HEK293 (cell line): ENCODE results near the gene CDC14B.

Source experiments
- CTCF ChIA-PET: fragments of 350-600 bp; formaldehyde crosslinking; extraction: SDS; loops from one replicate; lab custom pipeline; 2021; ENCODE audit warnings: antibody characterized with exemption; lab: Yijun Ruan, JAX
- POLR2A ChIA-PET: fragments of 300-600 bp; formaldehyde crosslinking; extraction: SDS; loops from one replicate; lab custom pipeline; 2020; ENCODE audit warnings: antibody characterized with exemption, inconsistent platforms; lab: Yijun Ruan, JAX
- H3K27ac ChIP-seq: fragments of 200-500 bp; sonication (Bioruptor generic); 2 replicates; pipeline ENCODE4 v1.5.1; 2014; ENCODE audit warnings: low read depth, low read length, control low read depth, inconsistent platforms; ENCODE audit errors: extremely low read depth
- H3K36me3 ChIP-seq, 2 experiments: fragments of 200-500 bp in 1 of 2; sonication (Bioruptor generic) in 1 of 2; 1 replicate in 1 of 2; 2 replicates in 1 of 2; pipeline ENCODE4 v1.5.1; 2014 to 2017; ENCODE audit warnings: inconsistent platforms in 2 of 2, low read length in 2 of 2; ENCODE audit not compliant: control insufficient read depth in 2 of 2, insufficient read depth in 1 of 2
- H3K4me1 ChIP-seq: fragments of 200-500 bp; sonication (Bioruptor generic); 2 replicates; pipeline ENCODE4 v1.5.1; 2014; ENCODE audit warnings: mild to moderate bottlenecking, low read length, inconsistent platforms; ENCODE audit not compliant: control insufficient read depth, insufficient read depth
- H3K4me3 ChIP-seq: 2 replicates; pipeline ENCODE4 v1.5.1; 2011; ENCODE audit warnings: low read depth, mild to moderate bottlenecking, control low read depth, low read length, moderate library complexity
- H3K9me3 ChIP-seq: fragments of 200-500 bp; sonication (Bioruptor generic); 2 replicates; pipeline ENCODE4 v1.5.1; 2014; ENCODE audit warnings: low read depth, low read length, inconsistent platforms; ENCODE audit not compliant: control insufficient read depth, insufficient read depth
- HOXA7 ChIP-seq: sonication (generic); formaldehyde crosslinking; IDR thresholded peaks from 2 replicates; pipeline ENCODE4 v1.8.1; 2022; ENCODE audit warnings: missing genetic modification reagents, borderline replicate concordance
- KLF9 ChIP-seq: fragments of 450-650 bp; formaldehyde crosslinking; IDR thresholded peaks from 2 replicates; pipeline ENCODE4 v1.5.1; 2016; ENCODE audit warnings: missing biosample characterization, missing genetic modification characterization, low read depth
- OVOL3 ChIP-seq: fragments of 450-650 bp; formaldehyde crosslinking; IDR thresholded peaks from 2 replicates; pipeline ENCODE4 v1.5.1; 2016; ENCODE audit warnings: missing biosample characterization, missing genetic modification characterization
- SALL2 ChIP-seq: fragments of 450-650 bp; formaldehyde crosslinking; IDR thresholded peaks from 2 replicates; pipeline ENCODE4 v1.5.0; 2017; ENCODE audit warnings: missing biosample characterization, mild to moderate bottlenecking, missing genetic modification characterization, borderline replicate concordance
- ZFP37 ChIP-seq: fragments of 450-650 bp; formaldehyde crosslinking; IDR thresholded peaks from 2 replicates; pipeline ENCODE4 v1.5.1; 2016; ENCODE audit warnings: missing biosample characterization, missing genetic modification characterization
- ZNF146 ChIP-seq: fragments of 450-650 bp; formaldehyde crosslinking; IDR thresholded peaks from 2 replicates; pipeline ENCODE4 v1.5.1; 2016; ENCODE audit warnings: missing biosample characterization, missing genetic modification characterization
- ZNF169 ChIP-seq: fragments of 450-650 bp; formaldehyde crosslinking; IDR thresholded peaks from 2 replicates; pipeline ENCODE4 v1.5.1; 2016; ENCODE audit warnings: missing biosample characterization, missing genetic modification characterization
- ZNF211 ChIP-seq: fragments of 450-650 bp; formaldehyde crosslinking; IDR thresholded peaks from 2 replicates; pipeline ENCODE4 v1.5.1; 2016; ENCODE audit warnings: low read depth, missing biosample characterization, missing genetic modification characterization
- ZNF48 ChIP-seq: fragments of 450-650 bp; formaldehyde crosslinking; IDR thresholded peaks from 2 replicates; pipeline ENCODE4 v1.5.1; 2016; ENCODE audit warnings: missing biosample characterization, missing genetic modification characterization
- ZNF510 ChIP-seq: fragments of 450-650 bp; formaldehyde crosslinking; IDR thresholded peaks from 2 replicates; pipeline ENCODE4 v1.5.1; 2018; ENCODE audit warnings: mild to moderate bottlenecking, missing genetic modification characterization, missing biosample characterization; ENCODE audit not compliant: insufficient replicate concordance
- ZNF530 ChIP-seq: fragments of 450-650 bp; formaldehyde crosslinking; IDR thresholded peaks from 2 replicates; pipeline ENCODE4 v1.5.1; 2016; ENCODE audit warnings: low read depth, missing biosample characterization, missing genetic modification characterization
- ZNF561 ChIP-seq: fragments of 450-650 bp; IDR thresholded peaks from 2 replicates; pipeline ENCODE4 v1.5.1; 2018; ENCODE audit warnings: missing biosample characterization, missing genetic modification characterization, borderline replicate concordance
- ZNF791 ChIP-seq: fragments of 450-650 bp; formaldehyde crosslinking; IDR thresholded peaks from 2 replicates; pipeline ENCODE4 v1.5.1; 2016; ENCODE audit warnings: missing biosample characterization, missing genetic modification characterization
- TF ChIP-seq, protein P1 (sequence below): fragments of 450-650 bp; formaldehyde crosslinking; IDR thresholded peaks from 2 replicates; pipeline ENCODE4 v1.5.1; 2016; ENCODE audit warnings: missing biosample characterization, missing genetic modification characterization
- TF ChIP-seq, protein P2 (sequence below): fragments of 450-650 bp; formaldehyde crosslinking; IDR thresholded peaks from 2 replicates; pipeline ENCODE4 v1.5.1; 2016; ENCODE audit warnings: missing biosample characterization, missing genetic modification characterization, borderline replicate concordance
- TF ChIP-seq, protein P3 (sequence below): fragments of 450-650 bp; formaldehyde crosslinking; IDR thresholded peaks from 2 replicates; pipeline ENCODE4 v1.5.1; 2016; ENCODE audit warnings: missing biosample characterization, missing genetic modification characterization
- TF ChIP-seq, protein P4 (sequence below): fragments of 450-650 bp; formaldehyde crosslinking; IDR thresholded peaks from 2 replicates; pipeline ENCODE4 v1.5.1; 2016; ENCODE audit warnings: missing biosample characterization, missing genetic modification characterization

CDC14B gene

DNA sequence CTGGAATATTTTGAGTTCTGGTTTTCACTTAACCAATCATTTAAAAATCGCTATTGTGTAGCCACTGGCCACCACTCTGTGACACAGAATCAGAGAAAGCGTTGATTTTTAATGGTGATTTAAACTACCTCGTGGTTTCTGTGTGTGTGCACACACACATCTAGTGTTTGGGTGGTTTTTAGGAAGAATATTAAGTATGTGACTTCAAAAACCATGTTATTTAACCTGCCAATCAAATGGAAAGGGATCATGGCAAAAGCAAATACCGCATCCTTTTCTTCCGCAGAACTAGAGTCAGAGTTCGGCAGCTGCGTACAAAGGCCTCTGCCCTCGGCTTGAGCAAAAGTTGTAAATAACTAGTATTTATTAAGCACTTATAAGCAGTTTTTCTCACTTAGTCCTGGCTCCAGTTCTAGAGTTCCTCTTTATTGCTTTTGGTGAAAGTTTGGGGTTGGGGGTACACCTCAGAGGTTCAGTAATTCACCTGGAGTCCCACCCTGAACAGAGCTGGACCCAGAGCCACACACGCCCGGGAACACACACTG lies 129.0 kb downstream of the CDC14B start (continued):
- TF ChIP-seq HOXA7 (CRISPR knock-in tag), result no peak

DNA sequence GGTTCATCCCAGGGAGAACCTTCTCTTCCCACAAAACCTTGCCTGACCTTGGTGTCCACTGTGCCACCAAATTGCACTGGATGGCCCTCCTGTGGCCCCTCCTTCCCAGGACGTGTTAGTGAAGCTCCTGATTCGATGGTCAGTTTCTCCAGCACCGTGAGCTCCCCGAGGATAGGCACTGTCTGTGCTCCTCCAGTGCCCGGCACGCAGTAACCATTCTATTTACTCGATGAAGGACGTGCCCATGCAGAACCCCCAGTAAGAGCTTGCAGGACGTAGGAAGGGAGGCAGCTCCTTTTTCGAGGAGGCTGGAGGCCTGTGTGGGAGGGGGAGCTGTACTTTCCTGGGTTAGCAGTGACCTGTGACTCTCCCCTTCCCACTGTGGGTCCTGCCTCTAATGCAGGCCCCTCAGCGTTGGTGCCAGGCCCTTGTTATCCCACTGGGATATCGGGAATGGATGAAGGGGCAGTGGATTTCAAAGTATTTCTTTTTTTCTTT lies 130.1 kb downstream of the CDC14B start:
- Histone ChIP-seq H3K9me3 (no peaks in the 10 kb centered on the region), H3K4me3 (no peak overlapping the region), H3K36me3 (peaks cover 0 to 69% of the 10 kb centered on the region in 2 experiments; a peak in 2 of 3 replicates), H3K27ac (no peak overlapping the region), H3K4me1 (no peaks in the 10 kb centered on the region)
- ChIA-PET POLR2A (no interaction called here), CTCF (interaction anchor here (0.5 to 0.7 kb wide), 4 partner anchors 45 to 250 kb away, joined by 3 to 4 read pairs (median 4); no protein-coding TSS in a partner anchor)
- TF ChIP-seq, protein P1, sequence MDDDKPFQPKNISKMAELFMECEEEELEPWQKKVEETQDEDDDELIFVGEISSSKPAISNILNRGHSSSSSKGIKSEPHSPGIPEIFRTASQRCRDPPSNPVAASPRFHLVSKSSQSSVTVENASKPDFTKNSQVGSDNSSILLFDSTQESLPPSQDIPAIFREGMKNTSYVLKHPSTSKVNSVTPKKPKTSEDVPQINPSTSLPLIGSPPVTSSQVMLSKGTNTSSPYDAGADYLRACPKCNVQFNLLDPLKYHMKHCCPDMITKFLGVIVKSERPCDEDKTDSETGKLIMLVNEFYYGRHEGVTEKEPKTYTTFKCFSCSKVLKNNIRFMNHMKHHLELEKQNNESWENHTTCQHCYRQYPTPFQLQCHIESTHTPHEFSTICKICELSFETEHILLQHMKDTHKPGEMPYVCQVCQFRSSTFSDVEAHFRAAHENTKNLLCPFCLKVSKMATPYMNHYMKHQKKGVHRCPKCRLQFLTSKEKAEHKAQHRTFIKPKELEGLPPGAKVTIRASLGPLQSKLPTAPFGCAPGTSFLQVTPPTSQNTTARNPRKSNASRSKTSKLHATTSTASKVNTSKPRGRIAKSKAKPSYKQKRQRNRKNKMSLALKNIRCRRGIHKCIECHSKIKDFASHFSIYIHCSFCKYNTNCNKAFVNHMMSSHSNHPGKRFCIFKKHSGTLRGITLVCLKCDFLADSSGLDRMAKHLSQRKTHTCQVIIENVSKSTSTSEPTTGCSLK, result no peak
- TF ChIP-seq ZNF146 (tag by site-specific recombination) (no peak), ZFP37 (no peak), ZNF791 (no peak), ZNF48 (tag by site-specific recombination) (no peak), KLF9 (no peak), ZNF211 (tag by site-specific recombination) (no peak), ZNF561 (tag by site-specific recombination) (no peak), ZNF169 (tag by site-specific recombination) (no peak), SALL2 (tag by site-specific recombination) (no peak), ZNF510 (no peak), ZNF530 (tag by site-specific recombination) (no peak), OVOL3 (tag by site-specific recombination) (no peak)
- TF ChIP-seq, protein P2, sequence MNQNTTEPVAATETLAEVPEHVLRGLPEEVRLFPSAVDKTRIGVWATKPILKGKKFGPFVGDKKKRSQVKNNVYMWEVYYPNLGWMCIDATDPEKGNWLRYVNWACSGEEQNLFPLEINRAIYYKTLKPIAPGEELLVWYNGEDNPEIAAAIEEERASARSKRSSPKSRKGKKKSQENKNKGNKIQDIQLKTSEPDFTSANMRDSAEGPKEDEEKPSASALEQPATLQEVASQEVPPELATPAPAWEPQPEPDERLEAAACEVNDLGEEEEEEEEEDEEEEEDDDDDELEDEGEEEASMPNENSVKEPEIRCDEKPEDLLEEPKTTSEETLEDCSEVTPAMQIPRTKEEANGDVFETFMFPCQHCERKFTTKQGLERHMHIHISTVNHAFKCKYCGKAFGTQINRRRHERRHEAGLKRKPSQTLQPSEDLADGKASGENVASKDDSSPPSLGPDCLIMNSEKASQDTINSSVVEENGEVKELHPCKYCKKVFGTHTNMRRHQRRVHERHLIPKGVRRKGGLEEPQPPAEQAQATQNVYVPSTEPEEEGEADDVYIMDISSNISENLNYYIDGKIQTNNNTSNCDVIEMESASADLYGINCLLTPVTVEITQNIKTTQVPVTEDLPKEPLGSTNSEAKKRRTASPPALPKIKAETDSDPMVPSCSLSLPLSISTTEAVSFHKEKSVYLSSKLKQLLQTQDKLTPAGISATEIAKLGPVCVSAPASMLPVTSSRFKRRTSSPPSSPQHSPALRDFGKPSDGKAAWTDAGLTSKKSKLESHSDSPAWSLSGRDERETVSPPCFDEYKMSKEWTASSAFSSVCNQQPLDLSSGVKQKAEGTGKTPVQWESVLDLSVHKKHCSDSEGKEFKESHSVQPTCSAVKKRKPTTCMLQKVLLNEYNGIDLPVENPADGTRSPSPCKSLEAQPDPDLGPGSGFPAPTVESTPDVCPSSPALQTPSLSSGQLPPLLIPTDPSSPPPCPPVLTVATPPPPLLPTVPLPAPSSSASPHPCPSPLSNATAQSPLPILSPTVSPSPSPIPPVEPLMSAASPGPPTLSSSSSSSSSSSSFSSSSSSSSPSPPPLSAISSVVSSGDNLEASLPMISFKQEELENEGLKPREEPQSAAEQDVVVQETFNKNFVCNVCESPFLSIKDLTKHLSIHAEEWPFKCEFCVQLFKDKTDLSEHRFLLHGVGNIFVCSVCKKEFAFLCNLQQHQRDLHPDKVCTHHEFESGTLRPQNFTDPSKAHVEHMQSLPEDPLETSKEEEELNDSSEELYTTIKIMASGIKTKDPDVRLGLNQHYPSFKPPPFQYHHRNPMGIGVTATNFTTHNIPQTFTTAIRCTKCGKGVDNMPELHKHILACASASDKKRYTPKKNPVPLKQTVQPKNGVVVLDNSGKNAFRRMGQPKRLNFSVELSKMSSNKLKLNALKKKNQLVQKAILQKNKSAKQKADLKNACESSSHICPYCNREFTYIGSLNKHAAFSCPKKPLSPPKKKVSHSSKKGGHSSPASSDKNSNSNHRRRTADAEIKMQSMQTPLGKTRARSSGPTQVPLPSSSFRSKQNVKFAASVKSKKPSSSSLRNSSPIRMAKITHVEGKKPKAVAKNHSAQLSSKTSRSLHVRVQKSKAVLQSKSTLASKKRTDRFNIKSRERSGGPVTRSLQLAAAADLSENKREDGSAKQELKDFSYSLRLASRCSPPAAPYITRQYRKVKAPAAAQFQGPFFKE (tag by site-specific recombination), result no peak
- TF ChIP-seq, protein P3, sequence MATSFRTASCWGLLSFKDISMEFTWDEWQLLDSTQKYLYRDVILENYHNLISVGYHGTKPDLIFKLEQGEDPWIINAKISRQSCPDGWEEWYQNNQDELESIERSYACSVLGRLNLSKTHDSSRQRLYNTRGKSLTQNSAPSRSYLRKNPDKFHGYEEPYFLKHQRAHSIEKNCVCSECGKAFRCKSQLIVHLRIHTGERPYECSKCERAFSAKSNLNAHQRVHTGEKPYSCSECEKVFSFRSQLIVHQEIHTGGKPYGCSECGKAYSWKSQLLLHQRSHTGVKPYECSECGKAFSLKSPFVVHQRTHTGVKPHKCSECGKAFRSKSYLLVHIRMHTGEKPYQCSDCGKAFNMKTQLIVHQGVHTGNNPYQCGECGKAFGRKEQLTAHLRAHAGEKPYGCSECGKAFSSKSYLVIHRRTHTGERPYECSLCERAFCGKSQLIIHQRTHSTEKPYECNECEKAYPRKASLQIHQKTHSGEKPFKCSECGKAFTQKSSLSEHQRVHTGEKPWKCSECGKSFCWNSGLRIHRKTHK (tag by site-specific recombination), result no peak
- TF ChIP-seq, protein P4, sequence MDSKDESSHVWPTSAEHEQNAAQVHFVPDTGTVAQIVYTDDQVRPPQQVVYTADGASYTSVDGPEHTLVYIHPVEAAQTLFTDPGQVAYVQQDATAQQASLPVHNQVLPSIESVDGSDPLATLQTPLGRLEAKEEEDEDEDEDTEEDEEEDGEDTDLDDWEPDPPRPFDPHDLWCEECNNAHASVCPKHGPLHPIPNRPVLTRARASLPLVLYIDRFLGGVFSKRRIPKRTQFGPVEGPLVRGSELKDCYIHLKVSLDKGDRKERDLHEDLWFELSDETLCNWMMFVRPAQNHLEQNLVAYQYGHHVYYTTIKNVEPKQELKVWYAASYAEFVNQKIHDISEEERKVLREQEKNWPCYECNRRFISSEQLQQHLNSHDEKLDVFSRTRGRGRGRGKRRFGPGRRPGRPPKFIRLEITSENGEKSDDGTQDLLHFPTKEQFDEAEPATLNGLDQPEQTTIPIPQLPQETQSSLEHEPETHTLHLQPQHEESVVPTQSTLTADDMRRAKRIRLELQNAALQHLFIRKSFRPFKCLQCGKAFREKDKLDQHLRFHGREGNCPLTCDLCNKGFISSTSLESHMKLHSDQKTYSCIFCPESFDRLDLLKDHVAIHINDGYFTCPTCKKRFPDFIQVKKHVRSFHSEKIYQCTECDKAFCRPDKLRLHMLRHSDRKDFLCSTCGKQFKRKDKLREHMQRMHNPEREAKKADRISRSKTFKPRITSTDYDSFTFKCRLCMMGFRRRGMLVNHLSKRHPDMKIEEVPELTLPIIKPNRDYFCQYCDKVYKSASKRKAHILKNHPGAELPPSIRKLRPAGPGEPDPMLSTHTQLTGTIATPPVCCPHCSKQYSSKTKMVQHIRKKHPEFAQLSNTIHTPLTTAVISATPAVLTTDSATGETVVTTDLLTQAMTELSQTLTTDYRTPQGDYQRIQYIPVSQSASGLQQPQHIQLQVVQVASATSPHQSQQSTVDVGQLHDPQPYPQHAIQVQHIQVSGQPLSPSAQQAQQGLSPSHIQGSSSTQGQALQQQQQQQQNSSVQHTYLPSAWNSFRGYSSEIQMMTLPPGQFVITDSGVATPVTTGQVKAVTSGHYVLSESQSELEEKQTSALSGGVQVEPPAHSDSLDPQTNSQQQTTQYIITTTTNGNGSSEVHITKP (tag by site-specific recombination), result no peak
